Measurements from ENCODE around the gene BLVRA. TPM values are rescaled to one million over a fixed set of nuclear protein-coding genes. Genes with fewer than 3 reads are reported as not detected.

The BLVRA gene
- polyA plus RNA-seq, 3 donors = 71.9 to 238 (median 199) TPM

DNA sequence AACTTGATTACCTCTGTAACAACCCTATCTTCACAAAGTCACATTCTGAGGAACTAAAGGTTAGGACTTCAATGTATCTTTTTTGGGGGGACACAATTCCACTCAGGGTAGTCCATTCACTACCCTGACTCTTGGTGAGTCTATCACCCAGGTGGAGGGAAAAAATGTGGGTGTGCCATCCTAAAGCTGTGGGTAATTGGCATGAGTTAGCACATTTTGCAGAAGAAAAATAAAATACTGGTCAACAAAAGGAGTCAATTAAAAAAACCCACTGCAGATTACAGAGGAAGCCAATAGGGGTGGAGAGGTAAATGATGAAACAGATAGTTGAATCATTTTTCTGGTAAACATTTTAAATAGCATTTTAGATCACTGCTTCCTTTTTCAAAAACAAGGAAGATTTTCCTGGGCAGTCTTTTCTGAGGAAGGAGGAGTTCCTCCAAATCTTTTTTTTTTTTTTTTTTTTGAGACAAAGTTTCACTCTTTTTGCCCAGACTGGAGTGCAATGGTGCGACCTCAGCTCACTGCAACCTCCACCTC lies 5.1 kb upstream of the BLVRA start:
- TF ChIP-seq, protein P1, sequence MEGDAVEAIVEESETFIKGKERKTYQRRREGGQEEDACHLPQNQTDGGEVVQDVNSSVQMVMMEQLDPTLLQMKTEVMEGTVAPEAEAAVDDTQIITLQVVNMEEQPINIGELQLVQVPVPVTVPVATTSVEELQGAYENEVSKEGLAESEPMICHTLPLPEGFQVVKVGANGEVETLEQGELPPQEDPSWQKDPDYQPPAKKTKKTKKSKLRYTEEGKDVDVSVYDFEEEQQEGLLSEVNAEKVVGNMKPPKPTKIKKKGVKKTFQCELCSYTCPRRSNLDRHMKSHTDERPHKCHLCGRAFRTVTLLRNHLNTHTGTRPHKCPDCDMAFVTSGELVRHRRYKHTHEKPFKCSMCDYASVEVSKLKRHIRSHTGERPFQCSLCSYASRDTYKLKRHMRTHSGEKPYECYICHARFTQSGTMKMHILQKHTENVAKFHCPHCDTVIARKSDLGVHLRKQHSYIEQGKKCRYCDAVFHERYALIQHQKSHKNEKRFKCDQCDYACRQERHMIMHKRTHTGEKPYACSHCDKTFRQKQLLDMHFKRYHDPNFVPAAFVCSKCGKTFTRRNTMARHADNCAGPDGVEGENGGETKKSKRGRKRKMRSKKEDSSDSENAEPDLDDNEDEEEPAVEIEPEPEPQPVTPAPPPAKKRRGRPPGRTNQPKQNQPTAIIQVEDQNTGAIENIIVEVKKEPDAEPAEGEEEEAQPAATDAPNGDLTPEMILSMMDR (IDR thresholded peaks at IDR 0.05) = no peak
- Mint-ChIP-seq H3K9me3 (peaks cover 0 to 4% (median 0%) of the 10 kb centered on the region in 7 donors), H3K4me3 (peak overlapping the region in 1 of 2 donors; percentile 21), H3K27ac (peak overlapping the region; percentile 20 to 93 (median 79)), H3K4me1 (peaks cover 80% of the 10 kb centered on the region), H3K36me3 (peaks cover 3 to 5% of the 10 kb centered on the region in 2 donors), H3K27me3 (ENCODE audit: low read depth in 3 of 3) (peaks cover 0 to 6% (median 2%) of the 10 kb centered on the region in 3 donors)
- Histone ChIP-seq H3K9ac (ENCODE audit: insufficient read depth, low read length, poor library complexity, severe bottlenecking) (no peak overlapping the region), H3K4me3 (replicated peaks in 1 of 3; ENCODE audit: low read depth in 2 of 3, low read length in 3 of 3) (peak overlapping the region in 1 of 3 experiments; percentile 47), H3K27ac (ENCODE audit: low read depth in 1 of 2, low read length in 2 of 2) (peak overlapping the region; percentile 1 to 74), H3K79me2 (ENCODE audit: insufficient read depth, low read length) (peaks cover 1% of the 10 kb centered on the region), H4K20me1 (ENCODE audit: insufficient read depth, low read length) (no peaks in the 10 kb centered on the region), H3K36me3 (replicated peaks in 1 of 2; ENCODE audit: control insufficient read depth in 1 of 2, insufficient read depth in 2 of 2, low read length in 2 of 2) (no peaks in the 10 kb centered on the region), H2AFZ (ENCODE audit: insufficient read depth, low read depth, low read length, poor library complexity, severe bottlenecking) (no peak overlapping the region), H3K9me3 (replicated peaks in 1 of 2; ENCODE audit: control insufficient read depth in 1 of 2, insufficient read depth in 1 of 2, low read length in 2 of 2) (no peaks in the 10 kb centered on the region), H3K4me1 (ENCODE audit: control insufficient read depth in 1 of 2, insufficient read depth in 2 of 2, low read length in 2 of 2) (peaks cover 88 to 95% of the 10 kb centered on the region in 2 donors), H3K27me3 (ENCODE audit: control insufficient read depth in 2 of 2, insufficient read depth in 2 of 2, low read length in 2 of 2) (no peaks in the 10 kb centered on the region), H3K4me2 (replicated peaks; ENCODE audit: extremely low read depth, low read length, poor library complexity, severe bottlenecking) (peak overlapping the region; percentile 55)
- peak in 1 of 3 donors; percentile 31 for DNase-seq
- intact Hi-C loops (cut with micrococcal nuclease) = loop anchor here in 1 of 2 donors (10.0 kb wide), 1 partner anchor 81 kb away; no protein-coding TSS in a partner anchor
- 0% methylated on average over 1 of the region's 1 CpG for WGBS (ENCODE audit: insufficient coverage)

DNA sequence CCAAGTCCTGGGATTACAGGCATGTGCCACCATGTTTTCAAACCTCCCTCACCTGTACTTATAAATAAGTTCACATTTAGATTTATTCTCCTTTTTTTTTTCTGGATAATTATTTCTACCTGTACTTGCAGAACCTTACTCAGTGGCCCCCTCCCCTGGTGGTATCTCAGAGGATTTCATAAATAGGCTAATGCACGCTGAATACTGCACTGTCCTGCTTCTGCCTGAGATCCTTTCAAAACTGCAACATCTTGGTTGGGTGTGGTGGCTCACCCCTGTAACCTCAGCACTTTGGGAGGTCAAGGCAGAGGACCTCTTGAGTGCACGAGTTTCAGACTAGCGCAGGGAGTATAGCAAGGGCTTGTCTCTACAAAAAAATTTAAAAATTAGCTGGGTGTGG lies 4.6 kb upstream of the BLVRA start:
- Mint-ChIP-seq H3K4me3 (peak overlapping the region in 1 of 2 donors; percentile 21), H3K4me1 (peaks cover 76% of the 10 kb centered on the region), H3K27me3 (ENCODE audit: low read depth in 3 of 3) (peaks cover 0 to 6% (median 2%) of the 10 kb centered on the region in 3 donors), H3K9me3 (peaks cover 0 to 4% (median 0%) of the 10 kb centered on the region in 7 donors), H3K27ac (peak overlapping the region; percentile 20 to 93 (median 74)), H3K36me3 (peaks cover 3 to 5% of the 10 kb centered on the region in 2 donors)
- no peaks in the 10 kb centered on the region for H3K9me3 ChIP-seq (replicated peaks in 1 of 2; ENCODE audit: control insufficient read depth in 1 of 2, insufficient read depth in 1 of 2, low read length in 2 of 2)
- TF ChIP-seq, protein P1 (IDR thresholded peaks at IDR 0.05) = peak; percentile 22
- no peak overlapping the region for H3K9ac ChIP-seq (ENCODE audit: insufficient read depth, low read length, poor library complexity, severe bottlenecking)
- 80% methylated on average over 2 of the region's 3 CpGs for WGBS (ENCODE audit: insufficient coverage)
- H3K79me2 ChIP-seq (ENCODE audit: insufficient read depth, low read length) = peaks cover 3% of the 10 kb centered on the region
- peak overlapping the region in 1 of 3 experiments; percentile 47 for H3K4me3 ChIP-seq (replicated peaks in 1 of 3; ENCODE audit: low read depth in 2 of 3, low read length in 3 of 3)
- no peaks in the 10 kb centered on the region for H4K20me1 ChIP-seq (ENCODE audit: insufficient read depth, low read length)
- H3K4me1 ChIP-seq (ENCODE audit: control insufficient read depth in 1 of 2, insufficient read depth in 2 of 2, low read length in 2 of 2) = peaks cover 83 to 91% of the 10 kb centered on the region in 2 donors
- DNase-seq = no peak
- intact Hi-C loops (cut with micrococcal nuclease) = loop anchor here in 1 of 2 donors (10.0 kb wide), 1 partner anchor 81 kb away; no protein-coding TSS in a partner anchor
- H3K27me3 ChIP-seq (ENCODE audit: control insufficient read depth in 2 of 2, insufficient read depth in 2 of 2, low read length in 2 of 2) = no peaks in the 10 kb centered on the region
- no peaks in the 10 kb centered on the region for H3K36me3 ChIP-seq (replicated peaks in 1 of 2; ENCODE audit: control insufficient read depth in 1 of 2, insufficient read depth in 2 of 2, low read length in 2 of 2)
- H2AFZ ChIP-seq (ENCODE audit: insufficient read depth, low read depth, low read length, poor library complexity, severe bottlenecking) = no peak overlapping the region
- peak overlapping the region; percentile 55 for H3K4me2 ChIP-seq (replicated peaks; ENCODE audit: extremely low read depth, low read length, poor library complexity, severe bottlenecking)
- H3K27ac ChIP-seq (ENCODE audit: low read depth in 1 of 2, low read length in 2 of 2) = peak overlapping the region in 1 of 2 donors; percentile 1

Measured in CD14-positive monocyte (primary cell).